B cell (primary cell): Measurements from ENCODE around the gene TGFBR3. TPM values are rescaled to one million over a fixed set of nuclear protein-coding genes. Genes with fewer than 3 reads are reported as not detected.

ENCODE experiments used
- ATAC-seq: fragments of 200-7000 bp; cut with Tn5 transposase; one replicate; pipeline ENCODE4 v1.10.0; 2021; ENCODE audit warnings: low read depth, mild to moderate bottlenecking, moderate number of reproducible peaks, moderate library complexity
- CTCF ChIA-PET: fragments of 350-600 bp; sonication (Branson Sonifier 250); formaldehyde crosslinking; loops from one replicate; lab custom pipeline; 2021; ENCODE audit warnings: antibody characterized with exemption, inconsistent platforms; lab: Charles Lee
- POLR2A ChIA-PET: fragments of 350-600 bp; sonication (Branson Sonifier 250); formaldehyde crosslinking; loops from one replicate; lab custom pipeline; 2021; ENCODE audit warnings: antibody characterized with exemption; lab: Charles Lee
- DNase-seq: peaks from one replicate; pipeline ENCODE4 v3.0.0; 2013
- H2AFZ ChIP-seq: 2 replicates; pipeline ENCODE4 v1.6.1; 2012; ENCODE audit warnings: mild to moderate bottlenecking, low read depth, low read length; ENCODE audit not compliant: insufficient read depth, poor library complexity, severe bottlenecking
- H3K27ac ChIP-seq, 2 donors: 1 replicate in 1 of 2; 2 replicates in 1 of 2; pipeline ENCODE4 v1.5.1; 2012 to 2013; ENCODE audit warnings: low read length in 2 of 2, mild to moderate bottlenecking in 2 of 2, moderate library complexity in 1 of 2
- H3K27me3 ChIP-seq, 4 experiments: fragments of 200-600 bp in 1 of 4; sonication (generic) in 1 of 4; replicated peaks in 1 of 4; 1 replicate in 2 of 4; 2 replicates in 2 of 4; pipeline versions ENCODE4 v1.6.1 to v1.7.0; 2013 to 2016; ENCODE audit warnings: low read length in 3 of 4, mild to moderate bottlenecking in 2 of 4, mixed read lengths in 1 of 4, moderate library complexity in 1 of 4; ENCODE audit not compliant: insufficient read depth in 4 of 4, control insufficient read depth in 3 of 4; ENCODE audit errors: control extremely low read depth in 1 of 4
- H3K36me3 ChIP-seq, 2 experiments: replicated peaks in 1 of 2; 1 replicate in 1 of 2; 2 replicates in 1 of 2; pipeline versions ENCODE4 v1.6.1 to v1.7.1; 2013; ENCODE audit warnings: low read length in 1 of 2; ENCODE audit not compliant: insufficient read depth in 2 of 2, control insufficient read depth in 1 of 2; ENCODE audit errors: control extremely low read depth in 1 of 2, extremely low read depth in 1 of 2
- H3K4me1 ChIP-seq, 2 donors: fragments of 200-600 bp in 1 of 2; sonication (generic) in 1 of 2; 1 replicate in 1 of 2; 2 replicates in 1 of 2; pipeline versions ENCODE4 v1.5.1 to v1.6.1; 2013 to 2017; ENCODE audit warnings: low read length in 2 of 2; ENCODE audit not compliant: control insufficient read depth in 2 of 2, insufficient read depth in 2 of 2
- H3K4me2 ChIP-seq: replicated peaks from 2 replicates; pipeline ENCODE3; 2012; ENCODE audit warnings: mild to moderate bottlenecking, low read depth, low read length; ENCODE audit not compliant: poor library complexity, severe bottlenecking
- H3K4me3 ChIP-seq, 5 experiments: fragments of 200-600 bp in 1 of 5; sonication (generic) in 1 of 5; 1 replicate in 3 of 5; 2 replicates in 2 of 5; pipeline versions ENCODE4 v1.5.1 to v1.7.0; 2011 to 2016; ENCODE audit warnings: low read length in 4 of 5, mild to moderate bottlenecking in 4 of 5, low read depth in 2 of 5, control low read depth in 1 of 5, moderate library complexity in 1 of 5; ENCODE audit not compliant: insufficient read depth in 1 of 5; ENCODE audit errors: control extremely low read depth in 1 of 5, extremely low read depth in 1 of 5
- H3K79me2 ChIP-seq: fragments of 200-600 bp; sonication (generic); one replicate; pipeline ENCODE4 v1.6.0; 2016; ENCODE audit warnings: low read length; ENCODE audit not compliant: control insufficient read depth, insufficient read depth
- H3K9ac ChIP-seq: fragments of 200-600 bp; sonication (generic); 2 replicates; pipeline ENCODE4 v1.6.1; 2017; ENCODE audit warnings: mild to moderate bottlenecking, low read length, moderate library complexity
- H3K9me3 ChIP-seq, 3 donors: one replicate each; pipeline versions ENCODE4 v1.6.1 to v1.7.1; 2013; ENCODE audit warnings: low read length in 2 of 3; ENCODE audit not compliant: control insufficient read depth in 2 of 3, insufficient read depth in 1 of 3; ENCODE audit errors: control extremely low read depth in 1 of 3
- H4K20me1 ChIP-seq: 2 replicates; pipeline ENCODE4 v1.6.0; 2012; ENCODE audit warnings: mild to moderate bottlenecking, low read length; ENCODE audit not compliant: insufficient read depth, control insufficient read depth, poor library complexity, severe bottlenecking
- H3K27ac Mint-ChIP-seq: one replicate; pipeline ENCODE4 v1.8.0; 2021; ENCODE audit warnings: mixed read lengths
- H3K27me3 Mint-ChIP-seq: one replicate; pipeline ENCODE4 v1.8.0; 2021; ENCODE audit warnings: mixed read lengths
- H3K4me1 Mint-ChIP-seq: one replicate; pipeline ENCODE4 v1.8.0; 2021; ENCODE audit warnings: mixed read lengths
- H3K4me3 Mint-ChIP-seq: one replicate; pipeline ENCODE4 v1.8.0; 2021; ENCODE audit warnings: mixed read lengths
- H3K9me3 Mint-ChIP-seq: one replicate; pipeline ENCODE4 v1.8.0; 2022; ENCODE audit warnings: mixed read lengths; ENCODE audit not compliant: insufficient read depth
- CTCF ChIP-seq: fragments of 200-600 bp; IDR thresholded peaks from one replicate; pipeline ENCODE4 v1.8.0; 2022; ENCODE audit warnings: antibody characterized with exemption, mild to moderate bottlenecking
- EZH2 ChIP-seq: IDR thresholded peaks from 2 replicates; pipeline ENCODE4 v1.6.1; 2012; ENCODE audit warnings: borderline replicate concordance, low read depth, mild to moderate bottlenecking, moderate library complexity, low read length; ENCODE audit not compliant: insufficient read depth, poor library complexity, severe bottlenecking
- WGBS: methylation state at CpG from one replicate; pipeline ENCODE4 v1.1.5; 2013; ENCODE audit warnings: missing lambda C conversion rate; ENCODE audit not compliant: insufficient coverage; 5-methylcytosine and 5-hydroxymethylcytosine counted together
- intact Hi-C: fragments of 100-400 bp; cut with micrococcal nuclease; formaldehyde crosslinking; loops from one replicate; pipeline ENCODE4 v1.10.0; 2022
- polyA plus RNA-seq: library from polyadenylated mRNA; depleted of rRNA; stranded (reverse); fragments of >200 nt; gene quantifications from 2 replicates; pipeline ENCODE4 v1.2.3, GENCODE V29; 2012
- total RNA-seq, 2 donors: library from RNA; stranded (reverse); fragments of 120-200 nt in 1 of 2; gene quantifications; 1 replicate in 1 of 2; 2 replicates in 1 of 2; pipeline versions ENCODE4 v1.2.3 to v1.2.4, GENCODE V29; 2013 to 2022

TGFBR3 gene
- total and polyA plus RNA-seq, 2 donors (not counting 1 experiment from before 2014, with no cell fraction given): 0.10 to 0.12 TPM

- Histone ChIP-seq H3K27ac (no peak overlapping the region), H3K27me3 (no peaks in the 10 kb centered on the region), H3K4me2 (no peak overlapping the region), H3K79me2 (no peaks in the 10 kb centered on the region), H4K20me1 (no peaks in the 10 kb centered on the region), H3K9me3 (no peaks in the 10 kb centered on the region), H3K4me3 (no peak overlapping the region), H3K9ac (no peak overlapping the region), H3K36me3 (no peaks in the 10 kb centered on the region), H3K4me1 (no peaks in the 10 kb centered on the region), H2AFZ (no peak overlapping the region)
- Mint-ChIP-seq H3K4me3 (no peak overlapping the region), H3K9me3 (no peaks in the 10 kb centered on the region), H3K27me3 (no peaks in the 10 kb centered on the region), H3K27ac (no peak overlapping the region), H3K4me1 (no peaks in the 10 kb centered on the region)
- ATAC-seq (no peak), DNase-seq (no peak)
- intact Hi-C loops: no loop called here
- no CpG with 5 or more reads among the region's 1 CpG for WGBS
- ChIA-PET POLR2A (no interaction called here), CTCF (no interaction called here)
- TF ChIP-seq CTCF (no peak), EZH2 (no peak)
These were observed 95.6 kb downstream of the TGFBR3 start for GRCh38 chr1:91790392-91790791.

DNA sequence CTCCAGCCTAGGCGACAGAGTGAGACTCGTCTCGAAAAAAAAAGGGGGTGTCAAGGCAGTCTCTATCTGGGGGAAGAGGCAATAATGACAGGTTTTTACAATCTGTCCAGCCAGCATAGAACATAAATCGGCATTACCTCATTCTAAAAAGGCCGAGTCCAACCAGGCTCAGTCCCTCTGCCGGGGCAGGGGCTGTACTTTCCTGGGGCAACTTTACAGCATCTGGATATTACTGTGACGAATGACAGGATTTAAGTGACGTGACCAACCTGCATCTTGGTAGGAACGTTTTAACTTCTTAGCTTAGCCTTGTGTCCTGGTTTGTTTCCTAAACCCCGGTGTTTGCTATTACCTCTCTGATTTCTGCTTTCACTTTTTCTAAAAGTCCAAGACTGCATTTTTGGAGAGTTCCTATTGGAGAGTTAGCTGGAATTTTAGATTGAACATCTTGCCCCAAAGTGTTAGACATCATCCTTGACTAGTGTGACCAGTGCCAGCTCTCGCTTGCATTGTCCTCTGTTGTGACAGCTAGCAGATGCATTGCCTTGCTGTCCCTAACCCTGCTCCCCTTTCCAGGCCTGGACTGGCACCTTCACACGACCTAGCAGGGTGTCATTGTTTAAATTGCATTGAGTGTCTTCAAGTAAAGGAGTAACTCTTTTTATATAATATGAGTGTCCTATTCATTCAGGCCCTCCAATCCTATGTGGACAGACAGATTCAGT is 96.5 kb downstream of the TGFBR3 start:
- ChIA-PET POLR2A (no interaction called here), CTCF (interaction anchor here (0.7 kb wide), 1 partner anchor 194 kb away, joined by 3 read pairs; no protein-coding TSS in a partner anchor)
- H3K27me3 ChIP-seq: no peaks in the 10 kb centered on the region
- H3K4me1 ChIP-seq: no peaks in the 10 kb centered on the region
- no peaks in the 10 kb centered on the region for H3K4me1 Mint-ChIP-seq
- ATAC-seq (no peak), DNase-seq (no peak)
- no peaks in the 10 kb centered on the region for H3K79me2 ChIP-seq
- no peaks in the 10 kb centered on the region for H4K20me1 ChIP-seq
- H3K9ac ChIP-seq: no peak overlapping the region
- H3K9me3 Mint-ChIP-seq: no peaks in the 10 kb centered on the region
- H3K27me3 Mint-ChIP-seq: no peaks in the 10 kb centered on the region
- H3K36me3 ChIP-seq: no peaks in the 10 kb centered on the region
- H3K4me2 ChIP-seq: no peak overlapping the region
- intact Hi-C loops: no loop called here
- 99% methylated on average over 9 of the region's 12 CpGs for WGBS
- H3K4me3 ChIP-seq: no peak overlapping the region
- H3K27ac ChIP-seq: no peak overlapping the region
- no peak overlapping the region for H3K27ac Mint-ChIP-seq
- no peaks in the 10 kb centered on the region for H3K9me3 ChIP-seq
- no peak overlapping the region for H2AFZ ChIP-seq
- no peak overlapping the region for H3K4me3 Mint-ChIP-seq
- TF ChIP-seq EZH2 (no peak), CTCF (no peak)
